NCI-H2196 (cell line): ENCODE results near the gene MIPEP.

Experiments
- DNase-seq: peaks from one replicate; lab custom pipeline; 2025; ENCODE audit not compliant: unreplicated experiment; lab: John Stamatoyannopoulos, UW

MIPEP gene

DNA sequence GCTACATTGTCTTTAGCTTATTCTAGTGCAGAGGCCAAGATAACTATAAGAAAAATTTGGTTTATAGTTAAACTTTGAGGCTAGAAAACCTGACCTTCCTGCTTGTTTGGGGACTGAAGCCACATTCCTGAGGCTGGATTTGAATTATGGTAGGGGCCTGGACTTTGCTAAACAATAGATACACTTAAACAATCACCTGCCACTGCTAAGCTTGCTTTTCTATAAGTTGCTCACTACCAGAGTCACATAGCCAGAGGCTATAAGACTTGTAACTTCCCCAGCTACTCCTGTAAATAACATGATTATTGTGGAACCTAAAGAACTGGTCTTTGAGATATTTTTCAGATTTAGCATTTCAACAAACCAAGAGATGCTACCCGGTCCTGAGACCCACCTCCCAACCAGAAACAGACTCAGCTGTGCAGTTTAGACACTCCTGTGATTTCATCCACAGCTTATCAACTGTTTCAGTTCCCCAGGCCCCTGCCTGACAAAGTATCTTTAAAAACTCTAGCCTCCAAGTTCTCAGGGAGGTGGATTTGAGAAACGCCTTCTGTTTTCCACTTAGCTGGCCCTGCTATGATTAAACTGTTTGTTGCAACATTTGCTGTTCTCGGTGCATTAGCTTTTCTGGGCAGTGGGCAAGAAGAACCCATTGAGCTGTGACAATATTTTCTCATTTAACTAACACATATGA lies 77.7 kb downstream of the MIPEP start:
- DNase-seq, result no peak

DNA sequence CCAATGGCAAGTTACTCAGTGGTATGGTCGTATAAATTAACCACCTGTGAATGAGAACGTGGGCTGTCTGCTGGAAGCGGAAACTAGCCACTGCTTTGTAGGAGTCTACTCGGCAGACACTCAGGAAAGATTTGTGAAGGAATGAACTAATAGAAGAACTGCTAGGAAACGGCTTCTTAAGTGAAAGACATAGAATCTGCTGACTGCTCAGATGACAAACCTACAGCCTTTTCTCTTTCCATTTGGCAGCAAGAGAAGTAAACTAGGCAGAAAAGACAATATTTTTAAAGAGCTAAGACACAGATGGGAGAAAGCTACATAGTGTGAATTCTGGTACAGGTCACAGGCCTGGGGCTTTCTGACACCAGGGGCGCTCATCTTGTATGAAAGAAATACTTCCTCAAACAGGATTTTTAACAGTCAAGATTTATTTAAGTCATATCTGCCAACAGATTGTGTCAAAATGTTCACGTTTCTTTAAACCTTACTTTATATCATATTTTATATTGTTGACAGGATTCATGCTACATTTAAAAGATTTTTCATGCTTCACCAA lies 78.4 kb downstream of the MIPEP start:
- no peak for DNase-seq

DNA sequence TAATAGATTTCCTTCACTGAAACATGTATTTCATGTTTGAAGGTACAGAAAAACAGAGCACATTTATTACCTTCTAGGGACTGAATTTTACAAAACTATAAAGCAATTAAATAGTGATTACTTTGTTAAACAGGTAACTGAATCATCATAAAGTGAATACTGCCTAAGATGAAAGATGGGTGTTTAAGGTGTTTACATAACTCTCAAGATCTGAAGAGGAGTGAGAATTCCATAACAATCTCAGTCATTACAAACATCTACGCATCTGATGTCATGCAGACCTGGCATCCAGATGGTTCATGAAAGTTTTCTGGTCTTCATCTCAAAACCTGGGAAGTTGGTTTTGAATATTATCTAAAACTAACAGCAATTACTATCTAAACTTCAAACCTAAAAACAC lies 80.4 kb downstream of the MIPEP start:
- no peak for DNase-seq

DNA sequence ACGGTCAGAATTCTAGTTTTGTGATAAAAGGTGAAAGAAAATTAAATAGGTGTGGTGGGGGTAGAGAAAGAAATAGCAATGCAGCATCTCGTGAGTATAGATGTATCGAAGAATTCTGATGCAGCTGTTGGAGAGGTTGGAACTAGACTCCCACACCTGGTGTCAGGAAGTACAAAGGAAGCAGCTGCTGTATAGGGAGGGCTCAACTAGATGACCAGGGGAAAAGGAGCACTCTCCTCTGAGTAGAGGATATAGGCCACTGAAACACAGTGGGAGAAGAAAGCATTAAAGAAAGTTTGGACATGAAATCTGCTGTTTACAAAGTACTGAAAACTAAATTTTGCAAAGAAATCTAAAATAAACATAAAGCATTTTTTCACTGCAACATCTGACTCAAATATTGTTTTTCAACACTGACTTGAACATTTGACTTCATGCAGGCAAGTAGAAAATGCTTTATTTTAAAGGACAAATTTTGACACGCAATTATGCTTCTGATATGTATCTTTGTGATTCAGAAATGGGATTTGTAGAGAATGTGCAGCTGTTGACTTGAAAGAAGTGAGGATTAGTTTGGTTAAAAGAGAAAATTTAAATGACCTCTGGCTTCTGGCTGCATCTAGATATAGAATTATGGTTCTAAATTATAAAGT lies 82.2 kb downstream of the MIPEP start:
- DNase-seq, result no peak

DNA sequence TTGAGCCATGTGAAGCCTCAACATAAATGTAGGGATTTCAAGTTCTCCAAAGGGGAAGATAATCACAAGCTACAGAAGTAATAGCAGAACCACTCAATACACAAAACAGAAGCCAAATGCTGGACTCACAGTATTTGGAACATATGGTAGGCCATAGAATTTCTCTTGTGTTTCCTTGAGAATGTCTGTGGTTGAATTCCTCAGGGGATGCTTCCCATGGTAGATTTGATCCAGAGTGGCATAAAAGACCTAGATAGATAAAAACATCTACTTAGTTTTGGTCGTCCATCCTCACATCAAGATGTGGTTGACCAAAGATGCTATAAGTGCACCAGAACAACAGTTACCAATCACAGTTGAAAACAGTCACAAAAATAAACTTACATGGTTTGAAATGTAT lies 83.4 kb downstream of the MIPEP start:
- DNase-seq, result no peak

DNA sequence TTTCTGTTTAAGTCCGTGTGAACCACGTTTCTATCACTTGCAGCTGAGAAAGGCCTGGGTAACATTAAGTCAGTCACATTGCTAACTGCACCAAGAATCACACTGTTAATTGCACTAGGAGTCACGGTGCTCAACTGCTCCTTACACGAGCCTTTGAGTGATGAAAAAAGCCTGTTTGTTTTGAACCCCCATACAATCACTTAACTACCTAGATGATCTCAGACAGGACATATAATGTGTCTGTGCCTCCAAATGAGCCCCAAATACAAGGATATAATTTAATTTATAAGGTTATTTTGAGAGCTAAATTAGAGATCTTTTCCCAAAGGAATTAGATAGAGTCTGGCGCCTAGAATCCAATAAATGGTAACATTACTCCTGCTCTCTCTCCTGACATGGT lies 84.1 kb downstream of the MIPEP start:
- no peak for DNase-seq

DNA sequence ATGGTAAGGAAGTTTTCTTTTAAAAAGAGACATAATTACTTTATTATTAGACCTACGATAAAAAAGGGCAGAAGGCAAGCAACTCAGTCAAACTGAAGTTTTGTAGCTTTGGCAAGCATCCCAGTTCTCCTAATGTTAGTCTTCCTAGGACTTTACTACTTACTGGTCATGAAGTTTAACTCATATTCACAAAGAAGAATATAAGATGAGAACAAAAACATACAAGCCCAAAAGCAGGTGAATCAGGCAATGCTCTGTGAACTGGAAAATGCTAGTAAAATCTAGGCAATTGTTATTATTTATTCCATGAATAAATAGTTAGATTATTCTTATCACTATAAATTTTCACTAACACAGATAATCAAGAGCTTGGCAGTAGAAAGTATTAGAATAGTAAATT lies 85.0 kb downstream of the MIPEP start:
- no peak for DNase-seq

DNA sequence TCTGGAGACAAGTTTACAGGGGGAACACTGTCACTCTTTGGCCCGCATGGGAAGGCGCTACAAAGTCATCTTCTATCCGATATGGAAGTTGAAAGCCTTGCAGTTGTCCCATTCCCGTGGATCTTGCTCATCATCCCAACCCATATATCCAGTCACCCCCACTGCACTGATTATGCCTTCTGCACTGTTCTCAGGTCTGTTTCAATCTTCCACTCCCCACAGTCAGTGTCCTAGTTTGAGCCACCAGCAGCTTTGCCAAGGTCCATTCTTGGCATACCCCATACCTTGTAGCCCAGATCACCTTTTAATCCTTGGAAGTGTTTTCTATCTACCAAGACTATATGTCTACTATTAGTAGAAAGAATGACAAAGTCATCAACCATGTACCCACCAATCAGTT lies 88.1 kb downstream of the MIPEP start:
- DNase-seq, result no peak

DNA sequence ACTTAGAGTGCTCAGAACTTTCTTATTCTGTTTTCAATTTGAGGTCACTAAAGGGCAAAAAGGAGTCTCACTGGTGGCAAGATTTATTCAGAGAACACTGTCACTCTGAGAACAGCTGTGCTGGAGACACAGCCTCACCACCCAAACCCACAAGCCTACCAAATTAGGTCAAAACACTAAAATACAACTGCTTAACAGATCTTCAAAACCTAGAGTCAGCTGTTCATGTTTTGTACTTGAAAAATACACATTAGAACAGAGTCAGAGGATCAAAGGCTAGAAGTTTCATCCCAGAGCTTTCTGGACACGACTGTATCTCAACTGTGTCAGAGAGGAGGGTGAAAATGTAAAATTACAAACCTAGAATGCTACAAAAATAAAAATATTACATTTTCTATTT lies 89.3 kb downstream of the MIPEP start:
- no peak for DNase-seq

DNA sequence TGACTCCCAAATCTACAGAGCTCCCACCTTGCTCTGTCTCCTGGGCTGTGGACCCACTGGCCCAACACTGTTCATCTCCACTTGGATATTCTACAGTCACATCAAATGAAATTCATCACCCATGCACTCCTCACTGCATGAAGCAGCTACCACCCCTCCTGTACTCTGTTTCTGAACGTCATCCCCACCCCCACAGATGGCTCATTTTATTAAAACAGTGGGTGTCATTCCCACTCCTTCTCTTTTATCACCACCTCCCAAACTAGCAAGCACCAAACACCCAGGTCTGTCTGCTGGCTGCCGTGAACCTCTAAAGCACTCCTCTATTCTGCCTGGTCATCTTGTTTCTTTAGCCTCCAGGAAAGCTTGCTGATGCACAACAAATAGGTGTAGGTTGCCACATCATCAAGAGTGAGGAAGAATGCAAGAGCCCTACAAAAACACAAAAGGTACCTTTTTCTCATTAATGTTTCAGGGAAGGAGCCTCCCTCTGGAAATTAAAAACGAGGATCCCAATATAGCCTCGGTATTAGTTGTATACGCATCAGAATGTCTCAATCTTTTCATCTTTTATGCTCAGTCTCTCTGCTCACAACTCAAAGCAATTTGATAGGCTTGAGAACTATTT lies 91.8 kb downstream of the MIPEP start:
- DNase-seq, result no peak

DNA sequence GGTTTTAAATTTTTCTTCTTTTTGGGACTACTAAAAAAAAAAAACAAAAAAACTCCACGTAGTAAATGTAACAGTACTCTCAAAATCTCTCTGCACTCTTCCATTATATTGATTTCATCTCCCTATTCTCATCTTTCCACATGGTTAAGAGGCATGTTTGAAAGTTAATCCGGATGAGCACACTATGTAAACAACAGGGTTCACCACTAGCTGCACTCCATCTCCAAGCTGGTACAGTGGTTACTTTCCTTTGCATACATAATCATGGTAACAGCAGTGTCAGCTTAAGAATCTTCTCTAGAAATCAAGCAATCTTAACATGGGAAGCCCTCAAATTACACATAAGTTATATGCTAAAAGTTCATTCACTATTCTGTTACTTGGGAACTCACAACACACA lies 92.6 kb downstream of the MIPEP start:
- no peak for DNase-seq

DNA sequence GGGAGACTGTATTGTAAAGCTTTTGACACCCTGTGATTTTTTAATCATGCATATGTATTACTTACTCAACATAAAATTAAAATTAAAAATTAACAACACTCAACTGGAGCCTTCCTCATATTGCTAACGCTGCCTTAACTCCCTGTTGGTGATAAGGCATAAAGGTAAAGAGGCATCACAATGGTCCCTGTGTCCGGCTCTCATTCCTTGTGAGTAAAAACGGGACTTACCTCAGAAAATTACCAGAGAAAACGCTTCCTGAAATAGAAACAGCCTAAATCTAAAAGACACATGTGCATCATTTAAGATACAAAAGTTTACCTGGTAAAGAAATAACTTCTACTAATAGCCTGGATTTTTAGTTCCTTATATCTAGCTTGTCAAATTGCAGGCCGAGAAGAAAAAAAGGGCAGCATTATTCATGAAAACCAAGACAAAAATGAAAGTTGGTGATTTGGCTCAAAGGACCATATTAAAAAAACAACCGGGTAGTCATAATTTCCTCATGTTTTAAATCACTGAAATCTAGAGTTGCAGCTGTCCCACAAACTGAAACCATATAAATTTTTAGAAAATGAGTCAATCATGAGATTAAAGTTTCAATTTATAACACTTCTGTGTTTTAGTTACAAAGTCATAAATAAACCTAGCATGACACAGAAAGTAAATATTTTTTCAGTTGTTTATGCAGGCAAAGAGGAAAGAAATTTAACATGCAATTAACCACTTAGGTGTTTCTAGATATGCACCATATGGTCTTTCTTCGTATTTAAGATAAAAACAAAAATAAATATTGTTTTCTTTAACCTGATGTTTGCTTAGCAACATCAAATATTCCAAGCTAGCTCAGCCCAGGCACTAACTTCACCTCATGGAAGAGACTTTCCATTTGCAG lies 94.7 kb downstream of the MIPEP start:
- DNase-seq, result no peak

DNA sequence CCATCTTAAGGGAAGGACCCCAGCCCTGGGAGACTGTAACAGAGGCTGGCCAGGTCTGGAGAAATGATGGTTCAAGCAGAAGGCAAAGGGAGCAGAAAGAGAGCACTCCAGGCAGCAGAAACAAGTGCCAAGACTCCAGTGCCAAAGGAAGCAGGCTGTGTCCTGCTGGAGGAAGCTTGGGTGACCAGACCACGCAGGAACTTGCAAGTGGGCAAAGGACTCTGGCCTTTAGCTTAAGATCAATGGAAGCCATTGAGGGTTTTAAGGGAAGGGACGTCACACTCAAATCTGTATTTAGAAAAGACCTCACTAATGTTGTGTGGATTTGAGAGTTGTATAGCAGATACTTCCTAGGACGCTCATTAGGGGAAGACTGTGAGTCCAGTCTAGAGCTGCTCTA lies 95.5 kb downstream of the MIPEP start:
- no peak for DNase-seq

DNA sequence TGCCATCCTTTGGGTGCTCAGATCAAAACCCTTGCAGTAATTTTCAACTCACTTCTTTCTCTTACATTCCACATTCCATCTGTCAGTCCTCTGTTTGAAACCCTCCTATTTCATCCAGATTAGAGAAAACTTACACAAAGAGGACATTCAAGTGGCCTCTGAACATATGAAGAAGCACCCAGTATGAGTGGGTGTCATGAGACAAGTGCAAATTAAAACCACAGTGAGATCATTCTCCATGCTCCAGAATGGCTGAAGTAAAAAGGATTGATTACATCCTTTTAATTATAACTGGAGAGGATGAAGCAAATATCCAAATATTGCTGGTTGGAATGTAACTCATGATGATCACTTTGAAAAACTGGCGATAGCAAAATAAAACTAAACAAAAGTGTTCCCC lies 96.5 kb downstream of the MIPEP start:
- no peak for DNase-seq

DNA sequence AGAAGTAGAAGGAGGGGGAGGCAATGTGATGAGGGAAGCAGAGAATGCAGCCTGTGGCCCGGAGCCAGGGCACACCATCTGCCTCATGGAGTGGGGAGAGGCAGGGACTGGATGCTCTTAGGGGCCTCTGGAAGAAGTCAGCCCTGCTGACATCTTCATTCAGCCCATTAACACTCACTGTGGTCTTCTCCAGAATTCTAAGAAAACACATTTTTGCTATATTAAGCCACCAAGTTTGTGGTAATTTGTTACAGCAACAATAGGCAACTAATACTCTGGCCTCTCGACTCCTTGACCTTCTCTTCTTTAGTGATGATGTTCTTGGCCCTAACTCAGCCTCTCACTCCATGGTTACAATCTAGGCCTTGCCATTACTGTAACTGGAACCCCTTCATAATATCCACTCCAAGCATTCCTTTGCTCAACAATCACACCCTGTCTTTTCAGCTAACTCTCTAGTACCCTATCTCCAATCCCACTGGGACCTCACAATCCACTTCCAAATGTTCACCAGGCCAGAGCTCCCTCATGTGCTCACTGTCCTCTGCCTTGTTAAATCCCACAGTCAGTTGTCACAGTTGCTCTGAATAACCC lies 98.5 kb downstream of the MIPEP start:
- DNase-seq, result no peak

DNA sequence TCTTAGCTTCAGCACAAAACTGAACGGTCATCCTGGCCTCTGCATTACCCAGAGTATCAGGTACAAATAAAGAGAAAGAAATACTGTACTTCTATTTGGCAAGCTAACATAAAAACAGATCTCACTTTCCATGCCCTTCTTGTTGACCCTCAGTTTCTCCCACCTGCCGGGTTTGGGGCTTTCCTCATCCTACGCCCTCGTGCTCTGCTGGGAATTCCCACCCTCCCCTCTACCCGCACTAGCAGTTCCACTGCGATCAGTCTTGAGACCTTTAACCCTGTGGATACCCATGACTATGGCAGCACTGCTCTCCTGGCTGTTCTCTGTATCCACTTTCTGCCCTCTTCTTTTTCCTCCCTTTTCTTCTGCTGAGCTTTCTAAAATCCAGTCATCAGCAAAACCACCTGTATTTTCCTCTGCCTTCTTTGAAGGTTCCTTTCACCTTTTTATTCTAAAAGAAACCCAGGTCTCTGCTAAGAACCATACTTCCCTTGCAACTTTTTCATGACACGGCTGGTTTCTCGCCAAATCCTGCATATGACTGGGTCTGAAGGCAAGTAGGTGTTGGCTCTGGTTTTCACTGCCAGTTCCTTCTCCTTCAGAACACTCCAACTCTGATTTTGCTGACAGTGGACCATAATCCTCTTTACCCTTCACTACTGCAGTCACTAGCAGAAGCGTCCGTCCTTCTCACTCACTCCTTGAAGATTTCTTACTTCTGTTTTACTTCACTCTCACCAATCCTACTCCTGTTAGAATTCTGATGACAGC lies 99.4 kb downstream of the MIPEP start:
- no peak for DNase-seq

DNA sequence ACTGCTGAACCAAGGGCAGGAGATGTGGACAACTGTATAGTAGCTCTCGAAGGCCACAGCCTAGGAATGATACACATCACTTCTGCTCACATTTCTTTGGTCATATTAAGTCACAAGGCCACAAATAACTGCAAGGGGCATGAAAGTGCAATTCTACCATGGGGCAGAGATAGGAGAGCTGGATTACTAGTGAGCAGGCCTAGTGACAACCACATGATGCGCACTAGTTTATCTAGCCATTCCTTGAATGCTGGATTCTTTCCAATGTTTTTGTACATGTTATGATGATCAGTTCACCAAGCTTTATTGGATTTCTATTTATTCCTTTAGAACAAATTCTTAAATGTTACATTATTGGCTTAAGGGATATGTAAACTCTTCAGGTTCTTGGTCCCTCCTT lies 100.7 kb downstream of the MIPEP start:
- no peak for DNase-seq

DNA sequence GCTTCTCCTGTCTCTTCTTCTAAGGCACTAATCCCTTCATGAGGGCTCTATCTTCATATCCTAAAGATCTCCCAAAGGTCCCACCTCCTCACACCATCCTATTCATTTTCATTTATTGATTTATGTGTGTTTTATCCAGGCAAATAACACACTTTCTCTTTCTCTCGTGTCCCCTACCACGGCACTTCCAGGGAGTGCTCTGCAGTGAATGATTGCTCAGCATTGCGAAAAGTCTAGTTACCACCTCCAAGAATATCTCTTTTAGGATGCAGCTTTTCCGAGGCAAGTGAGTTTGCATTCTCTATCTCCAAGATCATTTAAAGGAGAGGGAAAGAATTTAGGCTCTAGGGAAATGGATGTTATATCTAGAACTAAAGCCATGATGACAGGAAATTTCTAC lies 101.7 kb downstream of the MIPEP start:
- DNase-seq, result no peak

DNA sequence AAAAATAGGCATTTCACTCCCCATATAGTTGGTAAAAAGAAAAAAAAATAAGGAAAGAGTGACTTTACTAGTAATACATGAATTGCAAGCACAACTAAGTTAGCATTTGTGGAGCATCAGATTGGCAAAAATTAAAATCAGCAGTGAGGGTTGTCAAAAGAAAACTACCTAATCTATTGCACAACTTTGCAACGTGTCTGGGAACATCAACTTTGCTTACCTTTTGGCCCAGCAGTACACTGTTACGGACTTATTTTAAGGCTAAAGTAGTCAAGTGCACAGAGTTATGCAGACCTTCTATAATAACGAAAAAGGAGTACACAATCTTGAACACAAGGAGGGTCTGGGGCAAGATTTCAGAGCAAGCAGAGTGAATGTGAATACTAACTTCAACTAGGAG lies 102.6 kb downstream of the MIPEP start:
- DNase-seq, result no peak

DNA sequence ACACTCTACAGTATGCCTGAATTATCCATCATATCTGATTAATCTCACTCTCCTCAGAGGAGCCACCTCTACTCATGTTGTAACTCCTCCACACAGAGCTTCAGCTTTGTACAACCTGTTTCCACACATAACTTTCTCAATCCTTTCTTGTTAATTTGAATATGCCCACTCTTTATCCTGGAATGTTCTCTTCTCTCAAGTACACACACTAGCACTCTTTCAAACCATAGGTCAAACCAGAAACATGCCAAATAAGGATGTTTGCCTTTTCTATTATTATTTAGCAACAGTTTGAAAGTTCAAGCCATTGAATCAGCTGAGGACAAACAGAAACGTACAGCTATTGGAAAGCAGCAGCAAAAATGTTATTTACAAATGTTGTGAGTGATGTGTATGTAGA lies 110.3 kb downstream of the MIPEP start:
- DNase-seq, result no peak
